ENCODE measurements around the gene DEPDC5. TPM values are rescaled to one million over a fixed set of nuclear protein-coding genes. Genes with fewer than 3 reads are reported as not detected.
A peak's percentile ranks its signal among the peaks of the same experiment; 100 is the strongest.

The DEPDC5 gene
- total and polyA plus RNA-seq, 5 donors from 2014 or later, result 4.1 to 57.6 (median 9.7) TPM

GRCh38 chr22:31872209-31872608 is 118.4 kb downstream of the DEPDC5 start:
- H3K4me3 ChIP-seq (ENCODE audit: low read depth, low read length), result no peak overlapping the region
- ATAC-seq (ENCODE audit: low read depth in 2 of 2) (peak; percentile 31 to 39), DNase-seq (peak in 2 of 3 donors; percentile 6 to 52)
- H3K4me1 ChIP-seq (ENCODE audit: control insufficient read depth, insufficient read depth, low read length, poor library complexity, severe bottlenecking), result no peaks in the 10 kb centered on the region
- Mint-ChIP-seq H3K27ac (no peak overlapping the region), H3K9me3 (no peaks in the 10 kb centered on the region), H3K4me3 (no peak overlapping the region), H3K27me3 (no peaks in the 10 kb centered on the region), H3K36me3 (peaks cover 44% of the 10 kb centered on the region), H3K4me1 (peaks cover 0 to 5% (median 5%) of the 10 kb centered on the region in 4 donors)
- H3K36me3 ChIP-seq (ENCODE audit: control insufficient read depth, insufficient read depth, low read length), result peaks cover 35% of the 10 kb centered on the region
- peak overlapping the region; percentile 26 for H3K27ac ChIP-seq (ENCODE audit: insufficient read depth, low read length, poor library complexity, severe bottlenecking)
- no peaks in the 10 kb centered on the region for H3K9me3 ChIP-seq (ENCODE audit: control insufficient read depth in 2 of 2, low read length in 2 of 2)
- H3K27me3 ChIP-seq (ENCODE audit: control insufficient read depth, insufficient read depth, low read length), result no peaks in the 10 kb centered on the region

GRCh38 chr22:31874821-31875220 is 121.0 kb downstream of the DEPDC5 start:
- peaks cover 34% of the 10 kb centered on the region for H3K36me3 ChIP-seq (ENCODE audit: control insufficient read depth, insufficient read depth, low read length)
- Mint-ChIP-seq H3K36me3 (peaks cover 46% of the 10 kb centered on the region), H3K4me1 (no peaks in the 10 kb centered on the region)

GRCh38 chr22:31876156-31876920 is 122.5 kb downstream of the DEPDC5 start:
- ATAC-seq (ENCODE audit: low read depth in 2 of 2) (no peak), DNase-seq (no peak)
- H3K4me3 Mint-ChIP-seq, result no peak overlapping the region
- H3K4me1 ChIP-seq (ENCODE audit: control insufficient read depth, insufficient read depth, low read length, poor library complexity, severe bottlenecking), result no peaks in the 10 kb centered on the region
- no peaks in the 10 kb centered on the region for H3K4me1 Mint-ChIP-seq
- H3K27ac ChIP-seq (ENCODE audit: insufficient read depth, low read length, poor library complexity, severe bottlenecking), result no peak overlapping the region
- no peaks in the 10 kb centered on the region for H3K27me3 Mint-ChIP-seq
- peaks cover 38% of the 10 kb centered on the region for H3K36me3 Mint-ChIP-seq
- H3K27me3 ChIP-seq (ENCODE audit: control insufficient read depth, insufficient read depth, low read length), result no peaks in the 10 kb centered on the region
- H3K4me3 ChIP-seq (ENCODE audit: low read depth, low read length), result no peak overlapping the region
- peaks cover 38% of the 10 kb centered on the region for H3K36me3 ChIP-seq (ENCODE audit: control insufficient read depth, insufficient read depth, low read length)
- H3K9me3 Mint-ChIP-seq, result no peaks in the 10 kb centered on the region
- H3K27ac Mint-ChIP-seq, result no peak overlapping the region
- no peaks in the 10 kb centered on the region for H3K9me3 ChIP-seq (ENCODE audit: control insufficient read depth in 2 of 2, low read length in 2 of 2)

More at GRCh38 chr22:31874821-31875220, 121.0 kb downstream of the DEPDC5 start:
- H3K27me3 ChIP-seq (ENCODE audit: control insufficient read depth, insufficient read depth, low read length), result no peaks in the 10 kb centered on the region
- H3K4me1 ChIP-seq (ENCODE audit: control insufficient read depth, insufficient read depth, low read length, poor library complexity, severe bottlenecking), result no peaks in the 10 kb centered on the region
- no peak for DNase-seq
- no peaks in the 10 kb centered on the region for H3K9me3 Mint-ChIP-seq
- H3K4me3 ChIP-seq (ENCODE audit: low read depth, low read length), result no peak overlapping the region
- ATAC-seq (ENCODE audit: low read depth in 2 of 2), result no peak
- H3K27ac Mint-ChIP-seq, result no peak overlapping the region
- no peaks in the 10 kb centered on the region for H3K27me3 Mint-ChIP-seq
- no peak overlapping the region for H3K4me3 Mint-ChIP-seq
- no peaks in the 10 kb centered on the region for H3K9me3 ChIP-seq (ENCODE audit: control insufficient read depth in 2 of 2, low read length in 2 of 2)
- no peak overlapping the region for H3K27ac ChIP-seq (ENCODE audit: insufficient read depth, low read length, poor library complexity, severe bottlenecking)

GRCh38 chr22:31879585-31879984 is 125.8 kb downstream of the DEPDC5 start:
- no peaks in the 10 kb centered on the region for H3K4me1 ChIP-seq (ENCODE audit: control insufficient read depth, insufficient read depth, low read length, poor library complexity, severe bottlenecking)
- Mint-ChIP-seq H3K27ac (no peak overlapping the region), H3K36me3 (peaks cover 38% of the 10 kb centered on the region), H3K4me1 (no peaks in the 10 kb centered on the region), H3K4me3 (no peak overlapping the region), H3K9me3 (no peaks in the 10 kb centered on the region), H3K27me3 (no peaks in the 10 kb centered on the region)
- no peak for ATAC-seq (ENCODE audit: low read depth in 2 of 2)
- no peak for DNase-seq
- H3K27ac ChIP-seq (ENCODE audit: insufficient read depth, low read length, poor library complexity, severe bottlenecking), result no peak overlapping the region
- no peak overlapping the region for H3K4me3 ChIP-seq (ENCODE audit: low read depth, low read length)
- H3K27me3 ChIP-seq (ENCODE audit: control insufficient read depth, insufficient read depth, low read length), result no peaks in the 10 kb centered on the region
- H3K9me3 ChIP-seq (ENCODE audit: control insufficient read depth in 2 of 2, low read length in 2 of 2), result no peaks in the 10 kb centered on the region
- peaks cover 30% of the 10 kb centered on the region for H3K36me3 ChIP-seq (ENCODE audit: control insufficient read depth, insufficient read depth, low read length)

GRCh38 chr22:31881200-31881599 is 127.4 kb downstream of the DEPDC5 start:
- Histone ChIP-seq H3K36me3 (ENCODE audit: control insufficient read depth, insufficient read depth, low read length) (peaks cover 24% of the 10 kb centered on the region), H3K4me3 (ENCODE audit: low read depth, low read length) (no peak overlapping the region), H3K27me3 (ENCODE audit: control insufficient read depth, insufficient read depth, low read length) (no peaks in the 10 kb centered on the region), H3K4me1 (ENCODE audit: control insufficient read depth, insufficient read depth, low read length, poor library complexity, severe bottlenecking) (no peaks in the 10 kb centered on the region), H3K27ac (ENCODE audit: insufficient read depth, low read length, poor library complexity, severe bottlenecking) (no peak overlapping the region), H3K9me3 (ENCODE audit: control insufficient read depth in 2 of 2, low read length in 2 of 2) (no peaks in the 10 kb centered on the region)
- Mint-ChIP-seq H3K27me3 (no peaks in the 10 kb centered on the region), H3K9me3 (no peaks in the 10 kb centered on the region), H3K4me1 (no peaks in the 10 kb centered on the region), H3K36me3 (peaks cover 39% of the 10 kb centered on the region), H3K27ac (peak overlapping the region in 1 of 3 donors; percentile 38), H3K4me3 (no peak overlapping the region)
- no peak for DNase-seq
- no peak for ATAC-seq (ENCODE audit: low read depth in 2 of 2)

DNA sequence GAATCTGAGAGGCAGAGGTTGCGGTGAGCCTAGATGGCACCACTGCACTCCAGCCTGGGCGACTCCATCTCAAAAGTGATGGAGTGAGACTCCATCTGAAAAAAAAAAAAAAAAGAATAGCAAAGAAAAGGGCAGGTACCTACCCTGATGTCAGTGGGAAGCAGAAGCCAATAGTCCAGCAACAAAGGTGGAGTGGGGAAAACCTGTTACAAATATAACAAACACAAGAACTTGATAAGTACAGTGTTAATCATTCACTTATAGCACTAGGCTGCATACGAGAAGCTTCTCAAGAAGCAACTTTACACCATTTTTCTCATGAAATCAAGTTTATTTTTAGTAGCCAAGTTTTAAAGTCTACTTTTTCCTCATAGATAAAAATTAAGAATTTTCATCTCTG is 128.0 kb downstream of the DEPDC5 start:
- Mint-ChIP-seq H3K9me3 (no peaks in the 10 kb centered on the region), H3K36me3 (peaks cover 38% of the 10 kb centered on the region), H3K4me1 (no peaks in the 10 kb centered on the region), H3K27ac (no peak overlapping the region), H3K27me3 (no peaks in the 10 kb centered on the region), H3K4me3 (no peak overlapping the region)
- Histone ChIP-seq H3K27ac (ENCODE audit: insufficient read depth, low read length, poor library complexity, severe bottlenecking) (no peak overlapping the region), H3K4me3 (ENCODE audit: low read depth, low read length) (no peak overlapping the region), H3K27me3 (ENCODE audit: control insufficient read depth, insufficient read depth, low read length) (no peaks in the 10 kb centered on the region), H3K4me1 (ENCODE audit: control insufficient read depth, insufficient read depth, low read length, poor library complexity, severe bottlenecking) (no peaks in the 10 kb centered on the region), H3K36me3 (ENCODE audit: control insufficient read depth, insufficient read depth, low read length) (peaks cover 24% of the 10 kb centered on the region), H3K9me3 (ENCODE audit: control insufficient read depth in 2 of 2, low read length in 2 of 2) (no peaks in the 10 kb centered on the region)
- DNase-seq (no peak), ATAC-seq (ENCODE audit: low read depth in 2 of 2) (no peak)

DNA sequence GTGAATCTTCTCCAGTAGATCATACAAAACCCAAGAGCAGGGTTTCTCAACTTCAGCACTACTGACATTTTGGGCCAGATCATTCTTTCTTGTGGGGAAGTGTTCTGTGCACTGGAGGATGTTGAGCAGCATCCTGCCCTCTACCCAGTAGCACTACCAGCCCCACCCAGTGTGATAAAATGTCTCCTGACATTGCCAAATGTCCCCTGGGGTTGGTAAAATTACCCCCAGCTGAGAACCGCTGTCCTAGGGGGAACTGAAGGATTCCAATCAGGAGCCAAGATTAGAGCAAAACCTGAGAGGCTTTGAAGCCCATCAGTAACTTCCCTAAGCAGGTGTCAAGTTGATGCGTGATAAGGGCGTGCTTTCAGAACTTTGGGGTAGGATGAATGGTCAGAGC is 129.2 kb downstream of the DEPDC5 start:
- Histone ChIP-seq H3K4me1 (ENCODE audit: control insufficient read depth, insufficient read depth, low read length, poor library complexity, severe bottlenecking) (no peaks in the 10 kb centered on the region), H3K27me3 (ENCODE audit: control insufficient read depth, insufficient read depth, low read length) (no peaks in the 10 kb centered on the region), H3K4me3 (ENCODE audit: low read depth, low read length) (no peak overlapping the region), H3K27ac (ENCODE audit: insufficient read depth, low read length, poor library complexity, severe bottlenecking) (no peak overlapping the region), H3K9me3 (ENCODE audit: control insufficient read depth in 2 of 2, low read length in 2 of 2) (no peaks in the 10 kb centered on the region), H3K36me3 (ENCODE audit: control insufficient read depth, insufficient read depth, low read length) (peaks cover 24% of the 10 kb centered on the region)
- no peaks in the 10 kb centered on the region for H3K27me3 Mint-ChIP-seq
- peaks cover 45% of the 10 kb centered on the region for H3K36me3 Mint-ChIP-seq
- ATAC-seq (ENCODE audit: low read depth in 2 of 2) (no peak), DNase-seq (peak in 1 of 3 donors; percentile 64)
- H3K4me1 Mint-ChIP-seq, result peaks cover 0 to 3% (median 0%) of the 10 kb centered on the region in 4 donors
- no peak overlapping the region for H3K4me3 Mint-ChIP-seq
- H3K9me3 Mint-ChIP-seq, result no peaks in the 10 kb centered on the region
- peak overlapping the region in 2 of 3 donors; percentile 28 for H3K27ac Mint-ChIP-seq

DNA sequence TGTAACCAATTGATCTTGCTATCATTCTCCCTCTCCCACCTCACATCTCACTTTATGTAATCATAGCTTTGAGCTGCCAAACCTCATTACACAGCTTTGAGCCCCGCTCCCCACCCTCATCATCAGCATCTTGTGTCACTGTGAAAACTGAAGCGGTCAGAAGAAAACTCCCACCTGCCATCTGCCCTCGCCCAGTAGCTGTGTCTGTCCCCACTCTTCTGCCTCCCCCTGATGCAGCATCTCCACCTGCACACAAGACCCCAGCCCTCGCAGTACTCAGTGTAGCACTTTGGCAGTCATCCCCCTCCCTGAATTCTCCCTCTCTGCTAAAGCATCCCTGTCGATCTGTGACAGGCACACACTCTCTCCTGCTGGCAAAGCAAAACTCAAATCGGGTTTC is 130.2 kb downstream of the DEPDC5 start:
- H3K4me1 ChIP-seq (ENCODE audit: control insufficient read depth, insufficient read depth, low read length, poor library complexity, severe bottlenecking), result no peaks in the 10 kb centered on the region
- peaks cover 0 to 5% (median under 1%) of the 10 kb centered on the region in 4 donors for H3K4me1 Mint-ChIP-seq
- H3K27ac Mint-ChIP-seq, result no peak overlapping the region
- H3K36me3 ChIP-seq (ENCODE audit: control insufficient read depth, insufficient read depth, low read length), result peaks cover 24% of the 10 kb centered on the region
- no peaks in the 10 kb centered on the region for H3K9me3 Mint-ChIP-seq
- H3K9me3 ChIP-seq (ENCODE audit: control insufficient read depth in 2 of 2, low read length in 2 of 2), result no peaks in the 10 kb centered on the region
- H3K4me3 ChIP-seq (ENCODE audit: low read depth, low read length), result no peak overlapping the region
- H3K36me3 Mint-ChIP-seq, result peaks cover 49% of the 10 kb centered on the region
- H3K27me3 ChIP-seq (ENCODE audit: control insufficient read depth, insufficient read depth, low read length), result no peaks in the 10 kb centered on the region
- H3K27me3 Mint-ChIP-seq, result no peaks in the 10 kb centered on the region
- no peak for DNase-seq
- ATAC-seq (ENCODE audit: low read depth in 2 of 2), result no peak
- H3K4me3 Mint-ChIP-seq, result no peak overlapping the region
- H3K27ac ChIP-seq (ENCODE audit: insufficient read depth, low read length, poor library complexity, severe bottlenecking), result no peak overlapping the region
